PFSK-1 (cell line): ENCODE data around the gene ANKRD1.

Source experiments
- FOXP2 ChIP-seq: optimal IDR thresholded peaks from 2 replicates; pipeline ENCODE3; 2011; ENCODE audit warnings: borderline replicate concordance, control low read depth, inconsistent platforms; ENCODE audit not compliant: insufficient read depth; ENCODE audit errors: extremely low read length, extremely low read depth
- POLR2AphosphoS5 ChIP-seq: IDR thresholded peaks from 2 replicates; pipeline ENCODE4 v1.6.1; 2012; ENCODE audit warnings: low read depth, mild to moderate bottlenecking, control low read depth, low read length, moderate library complexity
- SIN3A ChIP-seq: IDR thresholded peaks from 2 replicates; pipeline ENCODE4 v1.6.1; 2012; ENCODE audit warnings: mild to moderate bottlenecking, low read length, moderate library complexity, borderline replicate concordance; ENCODE audit not compliant: insufficient read depth
- TAF1 ChIP-seq: IDR thresholded peaks from 2 replicates; pipeline ENCODE4 v1.6.1; 2012; ENCODE audit warnings: low read length, control low read depth, borderline replicate concordance; ENCODE audit not compliant: insufficient read depth
- TF ChIP-seq, protein P1 (sequence below), 2 experiments: IDR thresholded peaks; 2 replicates each; pipeline versions ENCODE4 v1.6.1 to v1.8.0; 2011 to 2012; ENCODE audit warnings: low read depth in 2 of 2, low read length in 2 of 2, control low read depth in 1 of 2, inconsistent platforms in 1 of 2, mild to moderate bottlenecking in 1 of 2, moderate library complexity in 1 of 2; ENCODE audit not compliant: insufficient read depth in 1 of 2

The ANKRD1 gene

DNA sequence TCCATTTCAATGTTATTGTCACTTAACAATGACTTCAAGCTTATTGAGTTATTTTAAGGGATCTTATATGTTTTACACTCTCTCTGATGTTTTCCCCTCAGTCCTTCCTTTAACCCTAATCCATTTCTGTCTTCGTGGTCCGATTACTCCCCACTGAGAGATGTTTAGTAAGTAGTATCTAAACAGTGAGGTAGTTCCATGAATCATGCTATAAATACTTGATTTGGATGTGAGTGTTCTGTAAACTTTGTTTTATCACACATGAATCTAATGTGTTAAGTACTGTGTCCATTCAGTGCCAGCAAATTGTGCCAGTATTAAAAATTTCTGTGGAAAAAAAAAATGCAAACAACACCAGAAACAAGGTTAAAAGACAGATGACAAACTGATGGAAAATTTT is 30.5 kb downstream of the ANKRD1 start:
- TF ChIP-seq SIN3A (no peak), POLR2AphosphoS5 (no peak), TAF1 (no peak), FOXP2 (no peak)
- TF ChIP-seq, protein P1, sequence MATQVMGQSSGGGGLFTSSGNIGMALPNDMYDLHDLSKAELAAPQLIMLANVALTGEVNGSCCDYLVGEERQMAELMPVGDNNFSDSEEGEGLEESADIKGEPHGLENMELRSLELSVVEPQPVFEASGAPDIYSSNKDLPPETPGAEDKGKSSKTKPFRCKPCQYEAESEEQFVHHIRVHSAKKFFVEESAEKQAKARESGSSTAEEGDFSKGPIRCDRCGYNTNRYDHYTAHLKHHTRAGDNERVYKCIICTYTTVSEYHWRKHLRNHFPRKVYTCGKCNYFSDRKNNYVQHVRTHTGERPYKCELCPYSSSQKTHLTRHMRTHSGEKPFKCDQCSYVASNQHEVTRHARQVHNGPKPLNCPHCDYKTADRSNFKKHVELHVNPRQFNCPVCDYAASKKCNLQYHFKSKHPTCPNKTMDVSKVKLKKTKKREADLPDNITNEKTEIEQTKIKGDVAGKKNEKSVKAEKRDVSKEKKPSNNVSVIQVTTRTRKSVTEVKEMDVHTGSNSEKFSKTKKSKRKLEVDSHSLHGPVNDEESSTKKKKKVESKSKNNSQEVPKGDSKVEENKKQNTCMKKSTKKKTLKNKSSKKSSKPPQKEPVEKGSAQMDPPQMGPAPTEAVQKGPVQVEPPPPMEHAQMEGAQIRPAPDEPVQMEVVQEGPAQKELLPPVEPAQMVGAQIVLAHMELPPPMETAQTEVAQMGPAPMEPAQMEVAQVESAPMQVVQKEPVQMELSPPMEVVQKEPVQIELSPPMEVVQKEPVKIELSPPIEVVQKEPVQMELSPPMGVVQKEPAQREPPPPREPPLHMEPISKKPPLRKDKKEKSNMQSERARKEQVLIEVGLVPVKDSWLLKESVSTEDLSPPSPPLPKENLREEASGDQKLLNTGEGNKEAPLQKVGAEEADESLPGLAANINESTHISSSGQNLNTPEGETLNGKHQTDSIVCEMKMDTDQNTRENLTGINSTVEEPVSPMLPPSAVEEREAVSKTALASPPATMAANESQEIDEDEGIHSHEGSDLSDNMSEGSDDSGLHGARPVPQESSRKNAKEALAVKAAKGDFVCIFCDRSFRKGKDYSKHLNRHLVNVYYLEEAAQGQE (IDR thresholded peaks at IDR 0.05; ENCODE audit: insufficient read depth in 1 of 2, low read depth in 2 of 2, low read length in 2 of 2): no peak

DNA sequence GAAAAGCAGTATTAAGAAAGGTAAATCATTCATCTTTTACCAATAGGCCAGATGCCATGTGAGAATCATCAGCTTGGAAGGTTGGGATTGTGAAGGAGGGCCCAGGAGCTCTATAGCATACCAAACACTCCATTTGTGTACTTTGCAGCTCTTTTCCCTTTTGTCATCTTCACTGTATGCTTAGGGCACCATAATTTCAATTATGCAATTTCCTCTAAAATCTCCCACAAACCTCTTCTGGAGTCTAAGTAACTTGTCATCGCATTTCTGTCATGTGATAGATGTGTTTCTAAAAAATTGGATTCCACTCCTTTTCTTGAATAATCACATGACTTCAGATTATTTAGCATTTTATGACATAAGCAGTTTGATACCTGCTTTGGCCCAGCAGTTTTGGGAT is 31.3 kb downstream of the ANKRD1 start:
- TF ChIP-seq, protein P1 (IDR thresholded peaks at IDR 0.05; ENCODE audit: insufficient read depth in 1 of 2, low read depth in 2 of 2, low read length in 2 of 2): no peak
- no peak for TF ChIP-seq SIN3A
- no peak for TF ChIP-seq FOXP2
- no peak for TF ChIP-seq POLR2AphosphoS5
- no peak for TF ChIP-seq TAF1

DNA sequence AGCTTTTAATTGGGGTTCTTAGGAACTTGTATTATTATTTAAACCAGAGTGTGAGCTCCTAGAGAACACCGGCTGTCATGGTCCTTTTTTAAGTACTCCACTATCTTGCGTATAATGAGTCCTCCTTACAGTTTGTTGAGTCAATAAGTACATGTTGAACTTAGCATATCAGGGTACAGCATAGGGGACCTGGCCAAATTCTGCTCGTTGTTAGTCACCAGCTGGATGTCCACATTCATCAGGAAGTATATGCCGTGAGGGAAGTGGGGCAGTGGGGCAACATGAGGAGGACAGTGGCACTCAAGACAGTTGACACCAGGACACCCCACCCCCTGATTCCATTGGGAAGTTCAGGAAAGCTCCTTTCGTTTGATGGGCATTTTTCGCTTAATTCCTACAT is 32.5 kb downstream of the ANKRD1 start:
- no peak for TF ChIP-seq FOXP2
- no peak for TF ChIP-seq SIN3A
- TF ChIP-seq, protein P1 (IDR thresholded peaks at IDR 0.05; ENCODE audit: insufficient read depth in 1 of 2, low read depth in 2 of 2, low read length in 2 of 2): no peak

DNA sequence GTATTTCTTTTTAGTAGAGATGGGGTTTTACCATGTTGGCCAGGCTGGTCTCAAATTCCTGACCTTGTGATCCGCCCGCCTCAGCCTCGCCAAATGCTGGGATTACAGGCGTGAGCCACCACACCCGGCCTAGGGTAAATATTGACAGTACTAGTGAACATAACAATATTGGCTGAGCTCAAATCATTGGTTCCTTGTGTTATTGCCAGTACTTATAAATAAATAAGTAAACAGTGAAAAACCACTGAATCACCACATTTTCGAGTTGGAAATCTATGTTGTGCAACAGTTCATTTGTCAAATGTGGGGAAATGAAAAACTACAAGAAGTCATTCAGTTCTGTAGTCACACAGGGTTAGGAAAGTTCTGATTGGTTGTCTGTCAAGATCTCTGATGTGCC is 33.3 kb downstream of the ANKRD1 start:
- TF ChIP-seq, protein P1 (IDR thresholded peaks at IDR 0.05; ENCODE audit: insufficient read depth in 1 of 2, low read depth in 2 of 2, low read length in 2 of 2): no peak
- TF ChIP-seq POLR2AphosphoS5: no peak
- TF ChIP-seq TAF1: no peak
- TF ChIP-seq SIN3A: no peak
- no peak for TF ChIP-seq FOXP2

DNA sequence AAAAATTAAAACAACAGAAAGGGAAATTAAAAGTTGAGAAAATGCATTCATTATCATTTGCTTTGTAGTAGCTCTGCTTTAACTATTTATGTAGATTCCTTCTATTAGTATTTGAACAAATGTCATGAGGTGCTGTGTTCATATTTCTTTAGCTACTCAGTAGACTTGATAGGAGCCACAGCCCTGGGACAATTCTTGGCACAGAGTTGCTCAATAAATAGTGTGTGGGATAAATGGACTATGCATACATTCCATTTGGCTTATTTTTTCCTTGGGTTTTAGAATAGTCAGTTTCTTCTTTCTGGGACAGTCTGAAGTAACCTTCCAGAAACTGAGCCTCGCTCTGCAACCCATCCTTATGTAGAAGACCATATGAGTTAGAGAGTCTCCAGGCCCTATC is 35.7 kb downstream of the ANKRD1 start:
- TF ChIP-seq, protein P1 (IDR thresholded peaks at IDR 0.05; ENCODE audit: insufficient read depth in 1 of 2, low read depth in 2 of 2, low read length in 2 of 2): no peak
- TF ChIP-seq SIN3A (no peak), TAF1 (no peak), FOXP2 (no peak), POLR2AphosphoS5 (no peak)
